Right atrium auricular region (tissue), 2 donors: ENCODE data around the gene FIGNL1. TPM values are rescaled to one million over a fixed set of nuclear protein-coding genes. Genes with fewer than 3 reads are reported as not detected.

Experiments
- DNase-seq: peaks from one replicate; pipeline ENCODE4 v3.0.0-alpha.2; 2019; ENCODE audit warnings: low spot score
- H3K27ac ChIP-seq, 2 donors: fragments of 200-600 bp; sonication (generic); 1 replicate in 1 of 2; 2 replicates in 1 of 2; pipeline ENCODE4 v1.5.1; 2016 to 2019
- H3K27me3 ChIP-seq, 2 donors: fragments of 200-600 bp; sonication (generic); one replicate each; pipeline versions ENCODE4 v1.5.1 to v1.6.0; 2017 to 2019
- H3K36me3 ChIP-seq: fragments of 200-600 bp; sonication (generic); one replicate; pipeline ENCODE4 v1.5.1; 2016
- H3K4me1 ChIP-seq, 2 donors: fragments of 200-600 bp; sonication (generic); one replicate each; pipeline versions ENCODE4 v1.5.1 to v1.6.0; 2017 to 2019
- H3K4me3 ChIP-seq, 2 donors: fragments of 200-600 bp; sonication (generic); 1 replicate in 1 of 2; 2 replicates in 1 of 2; pipeline ENCODE4 v1.5.1; 2017 to 2019; ENCODE audit warnings: mild to moderate bottlenecking in 1 of 2, moderate library complexity in 1 of 2
- H3K9me3 ChIP-seq, 2 donors: fragments of 200-600 bp; sonication (generic); one replicate each; pipeline ENCODE4 v1.5.1; 2019
- total RNA-seq, 2 donors: library from RNA; depleted of rRNA; stranded (reverse); fragments of >200 nt; gene quantifications; one replicate each; pipeline ENCODE4 v1.1.0, GENCODE V29; 2016
- TF ChIP-seq, protein P1 (sequence below), 2 donors: fragments of 200-600 bp; sonication (generic); IDR thresholded peaks; one replicate each; pipeline ENCODE4 v1.5.1; 2019; ENCODE audit warnings: antibody characterized with exemption in 2 of 2

FIGNL1 gene
- total RNA-seq, 2 donors from 2014 or later: 4.7 TPM

DNA sequence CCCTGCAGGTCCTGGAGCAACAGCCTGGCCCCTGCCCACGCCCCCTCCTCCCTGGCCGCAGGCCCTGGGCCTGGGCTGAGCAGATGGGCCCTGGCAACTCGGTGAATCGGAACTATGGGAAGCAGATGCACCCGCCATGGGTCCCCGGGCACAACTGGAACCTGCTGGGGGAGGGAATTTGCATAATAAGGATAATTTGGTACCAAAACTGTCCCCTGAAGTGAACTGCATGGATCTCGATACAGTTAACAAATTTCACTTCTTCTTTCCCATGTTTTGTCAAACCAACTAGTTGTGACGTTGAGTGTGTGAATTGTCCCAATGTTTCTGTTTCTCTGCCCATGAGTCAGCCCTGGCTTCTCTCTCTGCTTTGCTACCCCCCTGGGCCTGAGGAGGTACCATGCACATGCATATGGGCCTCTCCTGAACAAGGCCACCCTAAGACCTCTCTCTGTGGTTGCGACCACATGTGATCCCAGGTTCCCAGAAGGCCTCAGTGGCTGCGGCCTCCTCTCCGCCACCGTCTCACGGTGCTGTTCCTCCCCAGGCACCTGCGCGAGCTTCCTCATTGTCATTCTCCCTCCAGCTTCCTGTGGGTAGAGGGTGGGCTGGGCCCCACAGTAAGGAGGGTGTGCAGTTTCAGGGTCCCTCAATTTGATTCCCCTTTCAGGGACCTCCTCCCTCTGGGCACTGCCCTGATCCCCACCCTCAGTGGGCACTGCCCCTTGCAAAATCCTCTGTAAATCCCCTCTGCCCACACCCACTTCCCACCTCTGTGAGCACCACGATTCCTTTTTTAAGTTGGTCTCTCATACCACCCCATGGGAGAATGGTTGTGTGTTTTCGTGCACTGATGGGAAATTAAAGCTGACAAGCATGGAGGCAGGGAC, 40.0 kb downstream of the FIGNL1 start:
- Histone ChIP-seq H3K36me3 (no peaks in the 10 kb centered on the region), H3K27ac (no peak overlapping the region), H3K9me3 (no peaks in the 10 kb centered on the region), H3K27me3 (no peaks in the 10 kb centered on the region), H3K4me3 (no peak overlapping the region), H3K4me1 (no peaks in the 10 kb centered on the region)
- DNase-seq: no peak
- TF ChIP-seq, protein P1, sequence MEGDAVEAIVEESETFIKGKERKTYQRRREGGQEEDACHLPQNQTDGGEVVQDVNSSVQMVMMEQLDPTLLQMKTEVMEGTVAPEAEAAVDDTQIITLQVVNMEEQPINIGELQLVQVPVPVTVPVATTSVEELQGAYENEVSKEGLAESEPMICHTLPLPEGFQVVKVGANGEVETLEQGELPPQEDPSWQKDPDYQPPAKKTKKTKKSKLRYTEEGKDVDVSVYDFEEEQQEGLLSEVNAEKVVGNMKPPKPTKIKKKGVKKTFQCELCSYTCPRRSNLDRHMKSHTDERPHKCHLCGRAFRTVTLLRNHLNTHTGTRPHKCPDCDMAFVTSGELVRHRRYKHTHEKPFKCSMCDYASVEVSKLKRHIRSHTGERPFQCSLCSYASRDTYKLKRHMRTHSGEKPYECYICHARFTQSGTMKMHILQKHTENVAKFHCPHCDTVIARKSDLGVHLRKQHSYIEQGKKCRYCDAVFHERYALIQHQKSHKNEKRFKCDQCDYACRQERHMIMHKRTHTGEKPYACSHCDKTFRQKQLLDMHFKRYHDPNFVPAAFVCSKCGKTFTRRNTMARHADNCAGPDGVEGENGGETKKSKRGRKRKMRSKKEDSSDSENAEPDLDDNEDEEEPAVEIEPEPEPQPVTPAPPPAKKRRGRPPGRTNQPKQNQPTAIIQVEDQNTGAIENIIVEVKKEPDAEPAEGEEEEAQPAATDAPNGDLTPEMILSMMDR (IDR thresholded peaks at IDR 0.05): no peak

DNA sequence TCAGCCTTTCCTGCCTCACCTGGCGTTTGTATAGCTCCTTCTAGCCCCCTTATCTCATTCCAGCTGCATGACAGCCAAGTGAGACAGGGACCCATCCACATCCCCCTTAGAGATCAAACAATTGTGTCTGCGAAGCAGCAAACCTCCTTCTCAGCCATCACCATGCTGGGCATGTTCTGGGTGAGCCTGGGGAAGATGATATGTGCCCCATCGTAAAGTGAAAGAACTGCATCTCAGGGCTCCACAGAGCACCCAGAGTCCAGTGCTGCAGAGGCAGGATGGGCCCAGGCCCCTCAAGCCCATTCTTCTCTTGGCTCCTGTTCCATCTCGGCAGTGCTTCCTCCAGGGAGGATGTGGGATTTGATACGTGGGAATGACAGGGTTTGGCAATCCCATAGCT, 43.2 kb downstream of the FIGNL1 start:
- TF ChIP-seq, protein P1 (IDR thresholded peaks at IDR 0.05): no peak
- no peaks in the 10 kb centered on the region for H3K27me3 ChIP-seq
- H3K4me1 ChIP-seq: no peaks in the 10 kb centered on the region
- H3K9me3 ChIP-seq: no peaks in the 10 kb centered on the region
- H3K4me3 ChIP-seq: no peak overlapping the region
- H3K36me3 ChIP-seq: no peaks in the 10 kb centered on the region
- no peak overlapping the region for H3K27ac ChIP-seq
- no peak for DNase-seq

DNA sequence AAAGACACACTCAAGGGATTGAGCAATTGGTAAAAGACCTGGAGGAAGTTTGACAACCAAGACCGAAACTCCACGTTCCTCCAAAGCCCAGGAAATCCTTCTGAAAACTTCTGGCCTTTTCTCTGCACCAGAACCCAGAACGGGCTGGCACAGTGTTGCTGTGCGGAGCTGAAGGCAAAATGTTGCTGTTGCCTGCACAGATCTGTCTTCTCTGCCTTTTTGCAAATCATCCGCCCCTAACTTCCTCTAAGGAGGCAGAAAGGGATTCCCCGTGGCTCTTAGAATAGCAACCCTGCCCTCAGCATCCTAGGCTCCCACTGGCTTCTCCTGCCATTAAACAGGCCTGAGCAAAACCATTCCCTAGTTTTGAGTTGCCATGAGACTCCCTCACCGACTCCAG, 44.9 kb downstream of the FIGNL1 start:
- Histone ChIP-seq H3K27ac (no peak overlapping the region), H3K4me1 (no peaks in the 10 kb centered on the region), H3K4me3 (no peak overlapping the region), H3K27me3 (no peaks in the 10 kb centered on the region), H3K9me3 (no peaks in the 10 kb centered on the region), H3K36me3 (no peaks in the 10 kb centered on the region)
- DNase-seq: no peak
- TF ChIP-seq, protein P1 (IDR thresholded peaks at IDR 0.05): no peak

DNA sequence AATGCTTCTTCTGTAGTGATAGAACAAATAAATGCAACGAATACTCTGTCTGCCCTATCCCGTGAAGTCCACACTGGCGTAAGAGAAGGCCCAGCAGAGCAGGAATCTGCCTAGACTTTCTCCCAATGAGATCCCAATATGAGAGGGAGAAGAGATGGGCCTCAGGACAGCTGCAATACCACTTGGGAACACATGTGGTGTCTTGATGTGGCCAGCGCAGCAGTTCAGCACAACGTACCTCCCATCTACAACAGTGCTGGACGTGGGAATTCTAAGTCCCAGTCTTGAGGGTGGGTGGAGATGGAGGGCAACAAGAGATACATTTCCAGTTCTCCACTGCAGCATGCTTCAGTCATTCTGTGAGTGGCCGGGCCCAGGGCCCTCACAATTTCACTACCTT, 45.8 kb downstream of the FIGNL1 start:
- TF ChIP-seq, protein P1 (IDR thresholded peaks at IDR 0.05): no peak
- Histone ChIP-seq H3K27me3 (no peaks in the 10 kb centered on the region), H3K9me3 (no peaks in the 10 kb centered on the region), H3K27ac (no peak overlapping the region), H3K36me3 (no peaks in the 10 kb centered on the region), H3K4me3 (no peak overlapping the region), H3K4me1 (no peaks in the 10 kb centered on the region)
- peak; percentile 44 for DNase-seq

DNA sequence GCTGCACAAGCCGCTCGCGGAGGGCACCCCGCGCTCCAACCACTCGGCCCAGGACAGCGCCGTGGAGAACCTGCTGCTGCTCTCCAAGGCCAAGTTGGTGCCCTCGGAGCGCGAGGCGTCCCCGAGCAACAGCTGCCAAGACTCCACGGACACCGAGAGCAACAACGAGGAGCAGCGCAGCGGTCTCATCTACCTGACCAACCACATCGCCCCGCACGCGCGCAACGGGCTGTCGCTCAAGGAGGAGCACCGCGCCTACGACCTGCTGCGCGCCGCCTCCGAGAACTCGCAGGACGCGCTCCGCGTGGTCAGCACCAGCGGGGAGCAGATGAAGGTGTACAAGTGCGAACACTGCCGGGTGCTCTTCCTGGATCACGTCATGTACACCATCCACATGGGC, 50.0 kb downstream of the FIGNL1 start:
- DNase-seq: no peak
- TF ChIP-seq, protein P1 (IDR thresholded peaks at IDR 0.05): no peak
- Histone ChIP-seq H3K9me3 (no peaks in the 10 kb centered on the region), H3K4me3 (no peak overlapping the region), H3K4me1 (no peaks in the 10 kb centered on the region), H3K36me3 (no peaks in the 10 kb centered on the region), H3K27me3 (no peaks in the 10 kb centered on the region), H3K27ac (no peak overlapping the region)
